ENCODE data around the gene PPFIBP1. TPM values are rescaled to one million over a fixed set of nuclear protein-coding genes. Genes with fewer than 3 reads are reported as not detected.

Gene PPFIBP1
- total and polyA plus RNA-seq, 9 donors, result 61.3 to 216 (median 155) TPM

DNA sequence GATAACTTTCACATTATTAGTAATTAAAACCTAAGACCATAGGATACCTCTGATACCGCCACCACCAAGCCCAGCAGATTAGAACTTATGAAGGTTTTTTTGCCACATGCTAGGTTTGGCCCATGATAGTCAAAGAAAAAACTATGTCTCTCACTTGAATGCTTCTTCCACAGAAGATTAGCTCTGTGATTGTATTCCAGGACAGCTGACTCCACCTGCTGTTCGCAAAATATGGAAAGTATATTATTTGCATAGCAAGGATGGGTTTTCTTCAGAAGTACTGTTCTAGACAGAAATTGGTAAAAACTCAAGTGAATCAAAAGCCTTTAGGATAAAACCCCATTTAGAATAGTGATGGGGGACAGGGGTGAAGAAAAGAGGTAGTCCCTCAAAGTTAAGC is 42.2 kb downstream of the PPFIBP1 start:
- Histone ChIP-seq H3K27ac (no peak overlapping the region), H3K9me3 (no peaks in the 10 kb centered on the region), H3K4me3 (no peak overlapping the region), H3K36me3 (no peaks in the 10 kb centered on the region), H3K27me3 (no peaks in the 10 kb centered on the region), H3K4me1 (ENCODE audit: insufficient read depth) (peaks cover 13% of the 10 kb centered on the region)
- TF ChIP-seq, protein P1, sequence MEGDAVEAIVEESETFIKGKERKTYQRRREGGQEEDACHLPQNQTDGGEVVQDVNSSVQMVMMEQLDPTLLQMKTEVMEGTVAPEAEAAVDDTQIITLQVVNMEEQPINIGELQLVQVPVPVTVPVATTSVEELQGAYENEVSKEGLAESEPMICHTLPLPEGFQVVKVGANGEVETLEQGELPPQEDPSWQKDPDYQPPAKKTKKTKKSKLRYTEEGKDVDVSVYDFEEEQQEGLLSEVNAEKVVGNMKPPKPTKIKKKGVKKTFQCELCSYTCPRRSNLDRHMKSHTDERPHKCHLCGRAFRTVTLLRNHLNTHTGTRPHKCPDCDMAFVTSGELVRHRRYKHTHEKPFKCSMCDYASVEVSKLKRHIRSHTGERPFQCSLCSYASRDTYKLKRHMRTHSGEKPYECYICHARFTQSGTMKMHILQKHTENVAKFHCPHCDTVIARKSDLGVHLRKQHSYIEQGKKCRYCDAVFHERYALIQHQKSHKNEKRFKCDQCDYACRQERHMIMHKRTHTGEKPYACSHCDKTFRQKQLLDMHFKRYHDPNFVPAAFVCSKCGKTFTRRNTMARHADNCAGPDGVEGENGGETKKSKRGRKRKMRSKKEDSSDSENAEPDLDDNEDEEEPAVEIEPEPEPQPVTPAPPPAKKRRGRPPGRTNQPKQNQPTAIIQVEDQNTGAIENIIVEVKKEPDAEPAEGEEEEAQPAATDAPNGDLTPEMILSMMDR (IDR thresholded peaks at IDR 0.05), result no peak
- no peak for TF ChIP-seq EP300 (IDR thresholded peaks at IDR 0.05)
- no peak for TF ChIP-seq POLR2A (IDR thresholded peaks at IDR 0.05)
- no peak for DNase-seq
- WGBS, 3 donors, result 84 to 92% (median 92%) methylated on average over 2 of the region's 2 CpGs
- intact Hi-C loops (cut with DNase I), result no loop called here

- no peaks in the 10 kb centered on the region for H3K27me3 ChIP-seq
- H3K4me3 ChIP-seq, result no peak overlapping the region
- DNase-seq, result no peak
- intact Hi-C loops (cut with DNase I), result no loop called here
- peaks cover 13% of the 10 kb centered on the region for H3K4me1 ChIP-seq (ENCODE audit: insufficient read depth)
- H3K9me3 ChIP-seq, result no peaks in the 10 kb centered on the region
- no peak overlapping the region for H3K27ac ChIP-seq
- WGBS, 3 donors, result 51 to 70% (median 58%) methylated on average over 2 of the region's 2 CpGs
- no peaks in the 10 kb centered on the region for H3K36me3 ChIP-seq
- TF ChIP-seq EP300 (IDR thresholded peaks at IDR 0.05), result no peak
- TF ChIP-seq, protein P1 (IDR thresholded peaks at IDR 0.05), result no peak
- TF ChIP-seq POLR2A (IDR thresholded peaks at IDR 0.05), result no peak
These were observed 42.6 kb downstream of the PPFIBP1 start for GRCh38 chr12:27566626-27567025.

GRCh38 chr12:27571463-27571862 is 47.5 kb downstream of the PPFIBP1 start:
- 51 to 68% (median 65%) methylated on average over 1 of the region's 1 CpG for WGBS, 3 donors
- no peak for DNase-seq

GRCh38 chr12:27572486-27573255 is 48.7 kb downstream of the PPFIBP1 start:
- no peaks in the 10 kb centered on the region for H3K27me3 ChIP-seq
- TF ChIP-seq EP300 (IDR thresholded peaks at IDR 0.05) (no peak), POLR2A (IDR thresholded peaks at IDR 0.05) (no peak)
- TF ChIP-seq, protein P1 (IDR thresholded peaks at IDR 0.05), result no peak
- H3K4me3 ChIP-seq, result no peak overlapping the region
- no peak overlapping the region for H3K27ac ChIP-seq
- 63 to 82% (median 64%) methylated on average over 2 of the region's 2 CpGs for WGBS, 3 donors
- no peaks in the 10 kb centered on the region for H3K9me3 ChIP-seq
- no peaks in the 10 kb centered on the region for H3K36me3 ChIP-seq
- peaks cover 6% of the 10 kb centered on the region for H3K4me1 ChIP-seq (ENCODE audit: insufficient read depth)
- no peak for DNase-seq
- intact Hi-C loops (cut with DNase I), result no loop called here

More at GRCh38 chr12:27571463-27571862, 47.5 kb downstream of the PPFIBP1 start:
- H3K27ac ChIP-seq, result no peak overlapping the region
- no peaks in the 10 kb centered on the region for H3K9me3 ChIP-seq
- no peak overlapping the region for H3K4me3 ChIP-seq
- TF ChIP-seq, protein P1 (IDR thresholded peaks at IDR 0.05), result no peak
- TF ChIP-seq EP300 (IDR thresholded peaks at IDR 0.05) (no peak), POLR2A (IDR thresholded peaks at IDR 0.05) (no peak)
- H3K27me3 ChIP-seq, result no peaks in the 10 kb centered on the region
- intact Hi-C loops (cut with DNase I), result no loop called here
- H3K36me3 ChIP-seq, result no peaks in the 10 kb centered on the region
- peaks cover 6% of the 10 kb centered on the region for H3K4me1 ChIP-seq (ENCODE audit: insufficient read depth)
